Measurements from ENCODE around the gene ZNF620.

GRCh38 chr3:40465456-40465855, 40.4 kb upstream of the ZNF620 start:
- TF ChIP-seq POLR2A (IDR thresholded peaks at IDR 0.05; ENCODE audit: low read length) (no peak), GATA1 (IDR thresholded peaks at IDR 0.05; ENCODE audit: low read depth, low read length) (no peak)

All from erythroblast (primary cell).